Liver (tissue), 9 donors: ENCODE data around the gene MAN2B2. TPM values are rescaled to one million over a fixed set of nuclear protein-coding genes. Genes with fewer than 3 reads are reported as not detected.

Source experiments
- DNase-seq: peaks from one replicate; pipeline ENCODE4 v3.0.0-alpha.2; 2017; ENCODE audit warnings: low spot score
- H3K27ac ChIP-seq, 2 donors: one replicate each; pipeline ENCODE4 v1.7.0; 2013; ENCODE audit warnings: inconsistent platforms in 2 of 2, low read length in 2 of 2, control low read depth in 1 of 2, low read depth in 1 of 2, mild to moderate bottlenecking in 1 of 2
- H3K27me3 ChIP-seq, 4 donors: one replicate each; pipeline versions ENCODE4 v1.6.1 to v1.7.0; 2013; ENCODE audit warnings: low read length in 3 of 4, inconsistent platforms in 1 of 4, mild to moderate bottlenecking in 1 of 4, moderate library complexity in 1 of 4; ENCODE audit not compliant: control insufficient read depth in 4 of 4, insufficient read depth in 4 of 4
- H3K36me3 ChIP-seq, 4 donors: one replicate each; pipeline versions ENCODE4 v1.6.1 to v1.7.0; 2013; ENCODE audit warnings: low read length in 3 of 4, mild to moderate bottlenecking in 3 of 4, low read depth in 1 of 4, moderate library complexity in 1 of 4; ENCODE audit not compliant: control insufficient read depth in 4 of 4, insufficient read depth in 3 of 4
- H3K4me1 ChIP-seq, 4 donors: one replicate each; pipeline versions ENCODE4 v1.6.1 to v1.7.0; 2013; ENCODE audit warnings: low read length in 3 of 4, mild to moderate bottlenecking in 3 of 4, moderate library complexity in 1 of 4; ENCODE audit not compliant: control insufficient read depth in 4 of 4, insufficient read depth in 4 of 4
- H3K4me3 ChIP-seq, 3 donors: one replicate each; pipeline versions ENCODE4 v1.6.1 to v1.7.0; 2013; ENCODE audit warnings: low read length in 3 of 3, control low read depth in 1 of 3, low read depth in 1 of 3, mild to moderate bottlenecking in 1 of 3
- H3K9ac ChIP-seq, 2 donors: one replicate each; pipeline ENCODE4 v1.7.0; 2013; ENCODE audit warnings: low read length in 2 of 2, mild to moderate bottlenecking in 2 of 2, moderate library complexity in 2 of 2, control low read depth in 1 of 2, low read depth in 1 of 2
- H3K9me3 ChIP-seq, 4 donors: one replicate each; pipeline versions ENCODE4 v1.6.1 to v1.7.0; 2013; ENCODE audit warnings: low read length in 3 of 4; ENCODE audit not compliant: control insufficient read depth in 4 of 4
- ATF3 ChIP-seq: IDR thresholded peaks from 2 replicates; pipeline ENCODE4 v1.6.1; 2016; ENCODE audit warnings: antibody characterized with exemption
- CTCF ChIP-seq: fragments of 150-350 bp; IDR thresholded peaks from 2 replicates; pipeline ENCODE4 v1.5.1; 2017; ENCODE audit warnings: improper control_type of control experiment, low read depth, low read length; ENCODE audit not compliant: missing input control
- EGR1 ChIP-seq, 2 donors: IDR thresholded peaks; 2 replicates each; pipeline ENCODE4 v1.6.1; 2016 to 2018; ENCODE audit warnings: antibody characterized with exemption in 2 of 2, low read depth in 2 of 2
- FOXA1 ChIP-seq: IDR thresholded peaks from 2 replicates; pipeline ENCODE4 v1.6.1; 2016; ENCODE audit warnings: antibody characterized with exemption
- GABPA ChIP-seq, 2 donors: IDR thresholded peaks in 1 of 2; conservative IDR thresholded peaks in 1 of 2; 2 replicates each; pipeline ENCODE4 v1.6.1; 2016; ENCODE audit warnings: antibody characterized with exemption in 2 of 2, mild to moderate bottlenecking in 1 of 2, moderate library complexity in 1 of 2
- HNF4A ChIP-seq, 2 donors: conservative IDR thresholded peaks; 2 replicates each; pipeline ENCODE4 v1.6.1; 2016; ENCODE audit warnings: antibody characterized with exemption in 2 of 2, mild to moderate bottlenecking in 2 of 2
- HNF4G ChIP-seq: IDR thresholded peaks from 2 replicates; pipeline ENCODE4 v1.6.1; 2016; ENCODE audit warnings: antibody characterized with exemption
- JUND ChIP-seq, 2 donors: IDR thresholded peaks; 2 replicates each; pipeline ENCODE4 v1.6.1; 2016; ENCODE audit warnings: antibody characterized with exemption in 2 of 2
- MAX ChIP-seq: IDR thresholded peaks from 2 replicates; pipeline ENCODE4 v1.6.1; 2016; ENCODE audit warnings: antibody characterized with exemption
- NR2F2 ChIP-seq: IDR thresholded peaks from 2 replicates; pipeline ENCODE4 v1.6.1; 2016; ENCODE audit warnings: antibody characterized with exemption
- RAD21 ChIP-seq, 2 donors: IDR thresholded peaks; 2 replicates each; pipeline ENCODE4 v1.6.1; 2016; ENCODE audit warnings: antibody characterized with exemption in 2 of 2, mild to moderate bottlenecking in 2 of 2
- REST ChIP-seq: IDR thresholded peaks from 2 replicates; pipeline ENCODE4 v1.6.1; 2016; ENCODE audit warnings: antibody characterized with exemption, mild to moderate bottlenecking
- RXRA ChIP-seq, 2 donors: IDR thresholded peaks; 2 replicates each; pipeline ENCODE4 v1.6.1; 2017 to 2018; ENCODE audit warnings: antibody characterized with exemption in 2 of 2, mild to moderate bottlenecking in 1 of 2
- SP1 ChIP-seq: IDR thresholded peaks from 2 replicates; pipeline ENCODE4 v1.6.1; 2018; ENCODE audit warnings: antibody characterized with exemption, mild to moderate bottlenecking
- YY1 ChIP-seq: IDR thresholded peaks from 2 replicates; pipeline ENCODE4 v1.6.1; 2016; ENCODE audit warnings: antibody characterized with exemption, mild to moderate bottlenecking
- WGBS: extraction: QIAGEN DNeasy Blood & Tissue Kit; methylation state at CpG from one replicate; pipeline ENCODE4 v1.1.7; 2013; 5-methylcytosine and 5-hydroxymethylcytosine counted together
- polyA plus RNA-seq, 2 donors: library from polyadenylated mRNA; stranded (reverse) in 1 of 2; unstranded in 1 of 2; fragments of 200-250 nt in 1 of 2; fragments of >200 nt in 1 of 2; fragmentation: Nextera tagmentation in 1 of 2; extraction: Ambion mirVana in 1 of 2; gene quantifications; one replicate each; pipeline versions ENCODE4 v1.2.1 to v1.2.3, GENCODE V29; 2013 to 2015
- total RNA-seq, 2 donors: library from RNA; depleted of rRNA; stranded (reverse); fragments of >200 nt; gene quantifications; one replicate each; pipeline ENCODE4 v1.2.3, GENCODE V29; 2014
- donor health status: healthy.
- donor health status: healthy.
- donor health status: healthy.
- donor health status: healthy.
- donor health status: healthy.

MAN2B2 gene
- total and polyA plus RNA-seq, 4 donors: 14.7 to 29.7 (median 22.5) TPM

DNA sequence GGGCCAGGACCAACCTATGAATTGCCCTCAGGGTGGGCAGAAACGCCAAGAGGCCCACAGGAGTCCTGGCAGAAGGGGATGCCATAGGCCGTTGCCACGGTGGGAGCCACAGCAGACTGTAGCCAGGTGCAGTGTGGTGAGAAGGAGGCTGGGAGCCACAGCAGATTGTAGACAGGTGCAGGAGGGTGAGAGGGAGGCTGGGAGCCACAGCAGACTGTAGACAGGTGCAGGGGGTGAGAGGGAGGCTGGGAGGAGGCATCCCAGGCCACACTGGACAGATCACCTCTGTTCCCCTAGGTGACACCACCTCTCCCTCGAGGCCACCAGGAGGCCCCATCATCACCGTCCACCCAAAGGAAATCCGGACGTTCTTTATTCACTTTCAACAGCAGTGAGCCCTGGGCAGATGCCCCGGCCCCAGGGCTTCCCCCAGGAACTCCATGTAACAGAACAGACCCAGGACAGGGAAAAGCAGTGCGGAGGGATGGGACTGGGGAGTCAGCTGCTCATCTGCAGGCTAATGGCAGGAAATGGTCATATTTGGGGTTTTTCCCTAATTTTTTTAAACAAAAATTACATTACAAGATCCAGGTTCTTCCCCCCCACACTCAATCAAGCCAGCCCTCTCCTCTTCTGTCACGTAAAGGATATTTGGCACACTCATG, 46.0 kb downstream of the MAN2B2 start:
- TF ChIP-seq JUND (IDR thresholded peaks at IDR 0.05) (no peak), SP1 (no peak), MAX (no peak), CTCF (no peak), HNF4G (no peak), HNF4A (conservative IDR thresholded peaks at IDR 0.05) (no peak), ATF3 (no peak)
- Histone ChIP-seq H3K27ac (no peak overlapping the region), H3K27me3 (no peaks in the 10 kb centered on the region), H3K4me1 (no peaks in the 10 kb centered on the region), H3K36me3 (peaks cover 5 to 36% (median 12%) of the 10 kb centered on the region in 4 donors), H3K9ac (no peak overlapping the region), H3K4me3 (no peak overlapping the region), H3K9me3 (no peaks in the 10 kb centered on the region)
- WGBS: 89% methylated on average over 10 of the region's 10 CpGs
- no peak for DNase-seq

GRCh38 chr4:6621556-6621927, 46.6 kb downstream of the MAN2B2 start:
- DNase-seq: no peak
- Histone ChIP-seq H3K9me3 (no peaks in the 10 kb centered on the region), H3K27ac (no peak overlapping the region), H3K9ac (no peak overlapping the region), H3K4me1 (no peaks in the 10 kb centered on the region), H3K4me3 (no peak overlapping the region), H3K27me3 (no peaks in the 10 kb centered on the region), H3K36me3 (peaks cover under 1 to 33% (median 9%) of the 10 kb centered on the region in 4 donors)
- 92% methylated on average over 13 of the region's 13 CpGs for WGBS
- no peak for TF ChIP-seq EGR1 (IDR thresholded peaks at IDR 0.05; ENCODE audit: low read depth in 2 of 2)
- no peak for TF ChIP-seq FOXA1
- no peak for TF ChIP-seq ATF3
- no peak for TF ChIP-seq RXRA (IDR thresholded peaks at IDR 0.05)
- TF ChIP-seq REST: no peak
- no peak for TF ChIP-seq RAD21 (IDR thresholded peaks at IDR 0.05)
- no peak for TF ChIP-seq NR2F2
- no peak for TF ChIP-seq GABPA (IDR thresholded peaks at IDR 0.05 in 1 of 2, conservative IDR thresholded peaks at IDR 0.05 in 1 of 2)
- TF ChIP-seq HNF4A (conservative IDR thresholded peaks at IDR 0.05): no peak
- no peak for TF ChIP-seq MAX
- no peak for TF ChIP-seq YY1
- no peak for TF ChIP-seq JUND (IDR thresholded peaks at IDR 0.05)
